NT2/D1 (cell line): ENCODE measurements around the gene GPR156.

Experiments
- SUZ12 ChIP-seq: IDR thresholded peaks from 2 replicates; pipeline ENCODE4 v1.6.1; 2011; ENCODE audit not compliant: insufficient read length, insufficient read depth; ENCODE audit errors: extremely low read depth
- YY1 ChIP-seq: IDR thresholded peaks from 2 replicates; pipeline ENCODE4 v1.6.1; 2011; ENCODE audit not compliant: insufficient read length, insufficient read depth
- ZNF274 ChIP-seq: IDR thresholded peaks from 2 replicates; pipeline ENCODE4 v1.6.1; 2011; ENCODE audit warnings: mild to moderate bottlenecking, low read depth, low read length

GRCh38 chr3:120218981-120219380 is 66.0 kb downstream of the GPR156 start:
- no peak for TF ChIP-seq SUZ12
- no peak for TF ChIP-seq YY1
- TF ChIP-seq ZNF274 = no peak
